Aorta (tissue), 5 donors: Measurements from ENCODE around the gene AGO3. TPM values are rescaled to one million over a fixed set of nuclear protein-coding genes. Genes with fewer than 3 reads are reported as not detected.
"Not testable (repeated sequence)": the region's sequence is repeated elsewhere in the genome, so short reads cannot be mapped to it uniquely, and the experiment has no call there.

ENCODE experiments used
- ATAC-seq: fragments of 200-7000 bp; cut with Tn5 transposase; one replicate; pipeline ENCODE4 v1.9.1; 2022; ENCODE audit warnings: moderate library complexity; ENCODE audit not compliant: low FRiP score
- DNase-seq, 2 donors: peaks; one replicate each; pipeline ENCODE4 v3.0.0-alpha.2; 2020
- H3K27ac ChIP-seq, 2 donors: one replicate each; pipeline ENCODE4 v1.5.1; 2013; ENCODE audit warnings: low read length in 2 of 2, mild to moderate bottlenecking in 2 of 2, moderate library complexity in 2 of 2, control low read depth in 1 of 2, inconsistent platforms in 1 of 2, low read depth in 1 of 2
- H3K27me3 ChIP-seq, 2 donors: one replicate each; pipeline ENCODE4 v1.6.1; 2013; ENCODE audit warnings: control low read depth in 1 of 2, low read length in 1 of 2, mild to moderate bottlenecking in 1 of 2, moderate library complexity in 1 of 2; ENCODE audit not compliant: insufficient read depth in 2 of 2, control insufficient read depth in 1 of 2
- H3K36me3 ChIP-seq, 2 donors: one replicate each; pipeline ENCODE4 v1.6.1; 2013; ENCODE audit warnings: control low read depth in 1 of 2, low read length in 1 of 2, mild to moderate bottlenecking in 1 of 2; ENCODE audit not compliant: insufficient read depth in 2 of 2, control insufficient read depth in 1 of 2
- H3K4me1 ChIP-seq, 2 donors: one replicate each; pipeline ENCODE4 v1.6.1; 2013; ENCODE audit warnings: low read length in 2 of 2, control low read depth in 1 of 2, mild to moderate bottlenecking in 1 of 2, moderate library complexity in 1 of 2; ENCODE audit not compliant: insufficient read depth in 2 of 2, control insufficient read depth in 1 of 2
- H3K4me3 ChIP-seq, 2 donors: one replicate each; pipeline ENCODE4 v1.5.1; 2013; ENCODE audit warnings: low read length in 2 of 2, control low read depth in 1 of 2, mild to moderate bottlenecking in 1 of 2
- H3K9me3 ChIP-seq: one replicate; pipeline ENCODE4 v1.6.1; 2013; ENCODE audit warnings: mild to moderate bottlenecking, low read length; ENCODE audit not compliant: control insufficient read depth
- WGBS, 2 donors: extraction: QIAGEN DNeasy Blood & Tissue Kit; methylation state at CpG; one replicate each; pipeline ENCODE4 v1.1.7; 2013; 5-methylcytosine and 5-hydroxymethylcytosine counted together
- intact Hi-C, 2 donors: fragments of 100-400 bp; cut with DNase I; formaldehyde crosslinking; loops; one replicate each; pipeline versions ENCODE4 v1.14.2 to v1.15.0; 2022
- polyA plus RNA-seq, 2 donors: library from polyadenylated mRNA; stranded (reverse); fragments of 200-250 nt; gene quantifications; one replicate each; pipeline ENCODE4 v1.2.3, GENCODE V29; 2013
- total RNA-seq, 2 donors: library from RNA; stranded (reverse); fragmentation: NEBNext Ultra II Directional; extraction: Animal tissue kit (Norgen Biotek cat#: 25700); gene quantifications; one replicate each; pipeline ENCODE4 v1.2.1, GENCODE V29; 2021
- donor health status: healthy with polysubstance abuse.
- donor health status: Bipolar disorder and iron deficiency.
- donor health status: DM: no; HTN: no; CAD: no.
- donor health status: DM: no; HTN: no; CAD: no.
- donor health status: DM: yes; HTN: yes; CAD: no.

Gene AGO3
- total and polyA plus RNA-seq, 4 donors: 1.1 to 50.4 (median 26.2) TPM

DNA sequence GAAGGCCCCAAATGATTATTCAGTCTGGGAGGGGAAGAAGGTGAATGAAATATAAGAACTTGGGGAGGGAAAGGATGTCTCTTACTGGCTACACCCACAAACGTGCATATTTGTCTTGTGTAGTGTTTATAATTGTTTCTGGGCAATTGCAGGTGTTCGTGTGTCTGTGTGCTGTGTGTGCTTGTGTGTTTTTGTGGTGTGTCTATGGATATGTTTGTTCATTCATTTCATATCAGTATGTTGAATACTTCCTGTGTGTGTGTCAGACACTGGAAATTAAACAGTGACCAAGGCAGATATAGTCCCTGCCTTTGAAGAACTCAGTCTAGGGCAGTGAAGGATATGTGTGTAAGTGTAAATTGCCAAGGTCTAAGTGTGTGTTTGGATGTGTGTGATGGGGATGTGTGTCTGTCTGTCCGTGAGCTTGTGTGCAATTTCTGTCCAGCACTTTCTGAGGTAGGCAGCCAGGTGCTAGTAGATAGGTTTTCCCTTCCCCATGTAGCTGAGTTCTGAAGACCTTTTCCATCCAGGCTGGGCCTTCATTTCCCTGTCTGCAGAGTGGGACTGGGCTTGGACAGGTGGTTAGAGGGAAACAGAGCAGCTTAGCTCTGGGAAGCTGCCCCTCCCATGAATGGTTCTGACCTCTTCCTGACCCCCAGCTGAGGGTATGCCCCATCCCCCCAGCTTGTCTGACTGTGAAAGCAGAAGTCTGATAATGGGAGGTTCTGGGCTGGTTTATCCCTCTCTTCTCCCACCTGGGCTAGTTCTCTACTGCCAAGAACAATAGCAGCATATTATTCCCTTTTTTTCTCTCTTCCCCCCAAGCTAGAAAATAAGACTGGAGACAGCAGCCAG is 44.1 kb upstream of the AGO3 start:
- intact Hi-C loops: loop anchor here in 1 of 2 donors (5.0 kb wide), 1 partner anchor 40 kb away; no protein-coding TSS in a partner anchor
- 38 to 47% methylated on average over 3 of the region's 3 CpGs for WGBS, 2 donors
- DNase-seq (no peak), ATAC-seq (no peak)
- H3K4me1 ChIP-seq: no peaks in the 10 kb centered on the region
- no peaks in the 10 kb centered on the region for H3K27me3 ChIP-seq
- no peaks in the 10 kb centered on the region for H3K36me3 ChIP-seq
- no peak overlapping the region for H3K4me3 ChIP-seq
- H3K9me3 ChIP-seq: no peaks in the 10 kb centered on the region
- no peak overlapping the region for H3K27ac ChIP-seq

DNA sequence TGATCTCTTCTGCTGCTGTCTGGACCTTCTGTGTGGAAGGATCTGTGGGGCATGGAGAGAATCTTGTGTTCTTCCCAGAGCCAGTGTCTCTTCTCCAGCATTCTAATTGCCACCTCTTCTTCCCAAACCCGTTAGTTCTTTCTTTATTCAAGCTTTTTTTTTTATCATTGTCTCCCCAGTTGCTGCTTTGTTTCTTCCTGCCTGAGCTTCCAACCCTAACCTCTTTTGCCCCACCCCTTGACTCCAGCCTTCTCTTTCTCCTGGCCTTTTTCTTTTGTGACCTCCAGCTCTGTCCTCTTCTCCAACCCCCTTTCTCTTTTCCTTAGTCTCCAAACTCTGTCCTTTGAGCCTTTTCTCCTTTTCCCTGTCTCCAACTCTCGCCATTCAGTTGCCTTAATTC is 43.4 kb upstream of the AGO3 start:
- Histone ChIP-seq H3K27me3 (no peaks in the 10 kb centered on the region), H3K4me3 (no peak overlapping the region), H3K36me3 (peaks cover 0 to 1% of the 10 kb centered on the region in 2 donors), H3K27ac (no peak overlapping the region), H3K9me3 (no peaks in the 10 kb centered on the region), H3K4me1 (no peaks in the 10 kb centered on the region)
- intact Hi-C loops: loop anchor here in 1 of 2 donors (5.0 kb wide), 1 partner anchor 40 kb away; no protein-coding TSS in a partner anchor
- no peak for ATAC-seq
- 70 to 81% methylated on average over 2 of the region's 2 CpGs for WGBS, 2 donors
- DNase-seq: no peak

DNA sequence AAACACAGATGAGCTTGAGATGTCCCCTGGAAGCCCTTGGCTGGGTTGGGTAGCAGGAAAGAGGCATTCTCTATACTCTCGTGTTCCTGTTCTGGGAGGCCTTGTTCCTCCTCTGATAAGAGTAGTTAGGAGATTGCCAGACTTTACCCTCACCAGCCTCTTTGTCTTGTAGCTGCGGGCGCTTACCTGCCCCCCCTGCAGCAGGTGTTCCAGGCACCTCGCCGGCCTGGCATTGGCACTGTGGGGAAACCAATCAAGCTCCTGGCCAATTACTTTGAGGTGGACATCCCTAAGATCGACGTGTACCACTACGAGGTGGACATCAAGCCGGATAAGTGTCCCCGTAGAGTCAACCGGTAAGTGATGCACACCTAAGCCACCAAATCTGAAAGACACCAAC is 42.6 kb upstream of the AGO3 start:
- Histone ChIP-seq H3K4me1 (no peaks in the 10 kb centered on the region), H3K27me3 (no peaks in the 10 kb centered on the region), H3K27ac (no peak overlapping the region), H3K36me3 (peaks cover 0 to 2% of the 10 kb centered on the region in 2 donors), H3K4me3 (no peak overlapping the region), H3K9me3 (no peaks in the 10 kb centered on the region)
- no peak for ATAC-seq
- intact Hi-C loops: loop anchor here in 1 of 2 donors (5.0 kb wide), 1 partner anchor 39 kb away; no protein-coding TSS in a partner anchor
- DNase-seq: no peak
- 90 to 93% methylated on average over 11 of the region's 11 CpGs for whole genome bisulfite sequencing, 2 donors

DNA sequence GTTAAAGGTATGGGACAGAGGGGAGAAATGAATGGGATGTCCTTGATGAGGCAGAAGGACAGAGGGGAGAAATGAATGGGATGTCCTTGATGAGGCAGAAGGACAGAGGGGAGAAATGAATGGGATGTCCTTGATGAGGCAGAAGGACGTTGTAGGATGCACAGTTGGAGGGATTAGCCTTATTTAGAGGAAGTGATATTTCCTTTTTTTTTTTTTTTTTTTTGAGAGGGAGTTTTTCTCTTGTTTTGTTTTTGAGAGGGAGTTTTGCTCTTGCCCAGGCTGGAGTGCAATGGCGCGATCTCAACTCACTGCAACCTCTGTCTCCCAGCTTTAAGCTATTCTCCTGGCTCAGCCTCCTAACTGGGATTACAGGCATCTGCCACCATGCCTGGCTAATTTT is 41.9 kb upstream of the AGO3 start:
- 85 to 87% methylated on average over 3 of the region's 3 CpGs for WGBS, 2 donors
- H3K36me3 ChIP-seq, DNase-seq, H3K27me3 ChIP-seq, ATAC-seq, H3K27ac ChIP-seq, H3K9me3 ChIP-seq, H3K4me1 ChIP-seq, H3K4me3 ChIP-seq: not testable (repeated sequence)
- intact Hi-C loops: loop anchor here in 1 of 2 donors (5.0 kb wide), 1 partner anchor 38 kb away; no protein-coding TSS in a partner anchor

DNA sequence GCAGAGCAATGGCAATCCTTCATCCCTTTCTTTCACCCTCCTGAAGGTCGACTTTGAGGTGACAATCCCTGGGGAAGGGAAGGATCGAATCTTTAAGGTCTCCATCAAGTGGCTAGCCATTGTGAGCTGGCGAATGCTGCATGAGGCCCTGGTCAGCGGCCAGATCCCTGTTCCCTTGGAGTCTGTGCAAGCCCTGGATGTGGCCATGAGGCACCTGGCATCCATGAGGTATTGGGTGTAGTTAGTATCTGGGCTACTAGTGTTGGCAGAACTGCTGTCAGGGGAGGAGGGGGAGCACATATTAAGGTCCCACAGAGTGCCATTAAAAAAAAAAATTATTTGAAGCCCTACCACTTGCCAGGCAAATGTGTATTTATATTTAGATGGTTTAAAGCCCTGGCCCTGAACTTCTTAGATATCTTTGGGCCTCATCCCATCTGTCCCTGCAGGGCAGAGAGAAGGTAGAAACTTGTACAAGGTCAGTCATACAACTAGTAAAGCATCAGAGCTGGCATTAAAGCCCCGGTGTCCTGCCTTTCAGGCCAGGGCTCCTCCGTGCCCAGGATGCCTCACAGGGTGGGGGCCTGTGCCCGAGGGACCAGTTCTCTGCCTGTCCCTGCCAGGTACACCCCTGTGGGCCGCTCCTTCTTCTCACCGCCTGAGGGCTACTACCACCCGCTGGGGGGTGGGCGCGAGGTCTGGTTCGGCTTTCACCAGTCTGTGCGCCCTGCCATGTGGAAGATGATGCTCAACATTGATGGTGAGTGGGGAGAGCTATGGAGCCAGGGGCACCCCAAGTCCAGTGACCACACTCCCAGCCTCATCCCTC is 37.6 kb upstream of the AGO3 start:
- no peak overlapping the region for H3K4me3 ChIP-seq
- H3K9me3 ChIP-seq: no peaks in the 10 kb centered on the region
- intact Hi-C loops: no loop called here
- no peaks in the 10 kb centered on the region for H3K27me3 ChIP-seq
- ATAC-seq (peak; percentile 29), DNase-seq (no peak)
- peaks cover 4 to 6% of the 10 kb centered on the region in 2 donors for H3K36me3 ChIP-seq
- H3K27ac ChIP-seq: no peak overlapping the region
- WGBS, 2 donors: 94 to 95% methylated on average over 14 of the region's 14 CpGs
- no peaks in the 10 kb centered on the region for H3K4me1 ChIP-seq

DNA sequence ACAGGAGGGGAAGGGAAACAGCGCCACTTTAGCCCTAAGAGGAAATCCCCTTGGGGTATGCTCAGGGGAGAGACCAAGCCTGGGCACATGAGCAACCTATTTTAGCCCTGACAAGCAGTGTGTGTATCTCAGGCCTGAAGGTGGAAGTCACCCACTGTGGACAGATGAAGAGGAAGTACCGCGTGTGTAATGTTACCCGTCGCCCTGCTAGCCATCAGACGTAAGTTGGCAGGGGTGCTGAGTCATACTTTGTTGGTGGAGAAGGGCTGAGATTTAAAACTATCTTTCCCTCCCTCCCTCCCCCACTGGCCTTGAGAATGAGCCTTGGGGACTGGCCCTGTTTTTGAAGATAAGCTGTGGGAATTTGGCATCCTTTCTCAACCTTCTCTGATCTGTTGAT is 36.7 kb upstream of the AGO3 start:
- H3K27me3 ChIP-seq: no peaks in the 10 kb centered on the region
- DNase-seq: peak in 1 of 2 donors; percentile 71
- H3K9me3 ChIP-seq: no peaks in the 10 kb centered on the region
- WGBS, 2 donors: 75 to 78% methylated on average over 6 of the region's 6 CpGs
- peaks cover 4 to 6% of the 10 kb centered on the region in 2 donors for H3K36me3 ChIP-seq
- peak; percentile 38 for ATAC-seq
- no peak overlapping the region for H3K27ac ChIP-seq
- H3K4me1 ChIP-seq: no peaks in the 10 kb centered on the region
- no peak overlapping the region for H3K4me3 ChIP-seq
- intact Hi-C loops: no loop called here

DNA sequence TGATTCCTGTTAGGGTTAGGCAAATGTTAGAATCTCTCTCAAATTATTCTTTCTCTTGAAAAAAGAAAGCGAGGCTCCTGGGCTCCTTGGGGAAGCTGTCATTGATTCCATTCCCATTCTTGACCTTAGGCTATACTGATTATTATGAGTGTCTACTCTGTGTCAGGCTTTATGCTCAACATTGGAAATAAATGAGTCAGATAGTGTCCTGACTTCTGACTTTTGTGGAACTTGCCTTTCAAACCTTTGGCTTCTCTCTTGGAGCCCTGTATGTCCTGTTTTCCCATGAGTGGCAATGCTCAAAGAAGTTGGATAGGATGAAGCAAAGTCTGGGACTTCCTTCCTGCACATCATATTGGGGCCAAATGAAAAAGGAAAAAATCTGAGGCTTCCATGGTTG is 36.2 kb upstream of the AGO3 start:
- no peak overlapping the region for H3K27ac ChIP-seq
- no peaks in the 10 kb centered on the region for H3K4me1 ChIP-seq
- no peak for ATAC-seq
- intact Hi-C loops: no loop called here
- H3K36me3 ChIP-seq: peaks cover 4 to 6% of the 10 kb centered on the region in 2 donors
- WGBS, 2 donors: 85 to 97% methylated on average over 1 of the region's 1 CpG
- no peak for DNase-seq
- H3K9me3 ChIP-seq: no peaks in the 10 kb centered on the region
- no peaks in the 10 kb centered on the region for H3K27me3 ChIP-seq
- no peak overlapping the region for H3K4me3 ChIP-seq

DNA sequence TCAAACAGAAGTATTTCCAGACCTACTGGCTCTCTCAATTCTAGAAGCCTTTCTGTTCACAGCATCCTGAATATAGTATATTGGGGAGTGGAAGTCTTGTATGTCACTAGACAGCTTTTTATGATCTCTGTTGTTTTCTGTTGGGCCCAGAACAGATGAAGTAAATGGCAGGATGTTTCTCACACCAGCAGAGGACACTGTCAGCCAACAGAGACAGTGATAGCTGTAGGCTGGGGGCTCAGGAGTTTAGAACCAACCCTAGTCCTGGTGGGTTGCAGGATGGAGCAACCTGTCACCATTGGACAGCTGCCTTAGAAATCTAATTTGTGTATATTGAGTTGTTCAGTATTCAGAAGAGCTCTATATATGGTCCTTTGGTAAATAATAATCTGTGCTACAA is 31.0 kb upstream of the AGO3 start:
- Histone ChIP-seq H3K27me3 (no peaks in the 10 kb centered on the region), H3K4me1 (no peaks in the 10 kb centered on the region), H3K27ac (no peak overlapping the region), H3K36me3 (peaks cover 1 to 7% of the 10 kb centered on the region in 2 donors), H3K9me3 (no peaks in the 10 kb centered on the region), H3K4me3 (no peak overlapping the region)
- ATAC-seq: no peak
- DNase-seq: no peak
- intact Hi-C loops: no loop called here
